GM18502 (cell line): ENCODE data around the gene MINAR1.
"Not testable (repeated sequence)": the region's sequence is repeated elsewhere in the genome, so short reads cannot be mapped to it uniquely, and the experiment has no call there.

Experiments used
- ATAC-seq: cut with Tn5 transposase; IDR thresholded peaks from one replicate; pipeline ENCODE4 v1.9.1; 2021; ENCODE audit warnings: mild to moderate bottlenecking; ENCODE audit not compliant: unreplicated experiment, poor library complexity

Gene MINAR1, protein sequence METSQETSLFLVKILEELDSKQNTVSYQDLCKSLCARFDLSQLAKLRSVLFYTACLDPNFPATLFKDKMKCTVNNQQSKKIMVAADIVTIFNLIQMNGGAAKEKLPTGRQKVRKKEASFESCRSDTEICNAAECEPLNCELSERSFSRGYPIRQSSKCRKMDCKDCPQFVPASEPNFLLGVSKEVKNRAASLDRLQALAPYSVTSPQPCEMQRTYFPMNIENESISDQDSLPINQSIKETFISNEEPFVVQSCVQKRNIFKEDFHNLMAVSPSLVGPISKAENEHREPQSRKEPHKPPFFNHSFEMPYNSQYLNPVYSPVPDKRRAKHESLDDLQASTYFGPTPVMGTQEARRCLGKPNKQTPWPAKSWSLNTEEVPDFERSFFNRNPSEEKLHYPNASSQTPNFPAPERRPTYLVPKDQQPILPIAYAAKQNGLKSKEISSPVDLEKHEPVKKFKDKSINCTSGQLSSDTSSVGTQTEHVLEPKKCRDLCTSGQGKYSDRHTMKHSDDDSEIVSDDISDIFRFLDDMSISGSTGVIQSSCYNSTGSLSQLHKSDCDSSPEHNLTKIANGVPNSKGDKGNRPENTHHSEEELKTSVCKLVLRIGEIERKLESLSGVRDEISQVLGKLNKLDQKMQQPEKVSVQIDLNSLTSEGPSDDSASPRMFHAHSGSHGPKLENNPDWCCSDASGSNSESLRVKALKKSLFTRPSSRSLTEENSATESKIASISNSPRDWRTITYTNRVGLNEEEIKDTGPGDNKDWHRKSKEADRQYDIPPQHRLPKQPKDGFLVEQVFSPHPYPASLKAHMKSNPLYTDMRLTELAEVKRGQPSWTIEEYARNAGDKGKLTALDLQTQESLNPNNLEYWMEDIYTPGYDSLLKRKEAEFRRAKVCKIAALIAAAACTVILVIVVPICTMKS

GRCh38 chr15:79431636-79432344 lies at the start of gene MINAR1:
MINAR1 (plus strand) TSS chr15:79432336; CDS start chr15:79456148, 23,812 bp downstream.
- ATAC-seq = no peak

GRCh38 chr15:79394231-79394630 lies 37.9 kb upstream of the MINAR1 start:
- no peak for ATAC-seq

DNA sequence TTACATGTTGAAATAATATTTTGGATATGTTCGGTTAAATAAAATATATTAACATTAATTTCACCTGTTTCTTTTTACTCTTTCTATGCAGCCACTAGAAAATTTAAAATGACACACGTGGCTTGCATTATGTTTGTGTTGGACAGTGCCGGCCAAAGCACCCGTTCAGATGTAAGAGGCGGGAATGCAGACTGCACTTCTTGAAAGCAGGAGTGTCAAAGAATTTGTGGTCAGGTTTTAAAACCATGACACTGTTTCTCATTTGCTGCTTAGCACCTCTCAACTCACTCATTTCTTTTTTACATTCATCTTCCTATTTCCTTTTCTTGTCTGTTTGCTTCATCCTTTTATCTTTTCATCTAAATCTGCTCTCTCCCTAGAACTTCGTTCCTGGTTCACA lies 35.3 kb upstream of the MINAR1 start:
- no peak for ATAC-seq

DNA sequence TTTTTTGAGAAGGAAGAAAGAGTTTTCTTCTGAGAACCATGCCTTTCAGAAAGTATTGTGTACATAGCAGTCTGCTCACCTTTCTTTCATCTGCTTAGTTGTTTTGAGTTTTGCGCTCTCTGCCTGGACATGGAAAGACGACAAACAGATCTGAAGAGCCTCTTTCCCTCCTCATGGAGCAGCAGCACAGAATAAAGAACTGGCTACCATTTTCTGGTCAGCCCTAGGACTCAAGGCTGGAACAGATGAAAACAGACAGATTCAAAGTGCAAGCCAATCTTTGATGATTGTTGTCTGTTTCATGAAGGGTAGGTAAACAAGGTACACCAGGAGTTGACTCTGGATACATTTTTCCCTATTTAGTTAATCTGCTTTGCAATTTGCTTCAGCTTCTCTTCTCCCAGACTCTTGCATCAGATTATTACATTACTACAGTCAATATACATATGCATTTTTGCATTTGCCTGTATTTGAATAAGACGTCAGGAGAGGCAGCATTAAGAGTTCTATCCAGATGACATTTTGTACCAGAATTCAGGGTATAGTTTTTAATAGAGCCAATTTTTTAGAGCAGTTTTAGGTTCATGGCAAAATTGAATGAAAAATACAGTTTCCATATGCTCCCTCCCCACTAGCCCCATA lies 34.7 kb upstream of the MINAR1 start:
- no peak for ATAC-seq

- ATAC-seq = no peak
These were observed 32.5 kb upstream of the MINAR1 start for GRCh38 chr15:79399606-79400005.

DNA sequence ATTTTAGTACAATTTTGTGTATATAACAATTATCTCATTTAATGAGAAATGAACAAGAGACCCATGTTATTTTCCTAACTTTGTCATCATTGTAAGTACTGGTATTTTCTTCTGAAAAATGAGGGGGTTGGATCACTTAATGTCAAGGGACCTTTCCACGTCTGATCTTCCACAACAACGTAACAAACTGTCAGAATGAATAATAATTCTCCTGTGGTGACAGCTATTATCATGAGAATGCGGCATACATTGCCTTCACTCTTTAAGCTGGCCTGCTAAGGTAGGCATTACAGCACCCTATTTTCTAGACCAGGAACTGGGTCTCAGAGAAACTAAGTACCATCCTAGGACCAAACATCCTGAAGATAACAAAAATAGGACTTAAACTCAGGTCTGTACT lies 31.5 kb upstream of the MINAR1 start:
- ATAC-seq = no peak

DNA sequence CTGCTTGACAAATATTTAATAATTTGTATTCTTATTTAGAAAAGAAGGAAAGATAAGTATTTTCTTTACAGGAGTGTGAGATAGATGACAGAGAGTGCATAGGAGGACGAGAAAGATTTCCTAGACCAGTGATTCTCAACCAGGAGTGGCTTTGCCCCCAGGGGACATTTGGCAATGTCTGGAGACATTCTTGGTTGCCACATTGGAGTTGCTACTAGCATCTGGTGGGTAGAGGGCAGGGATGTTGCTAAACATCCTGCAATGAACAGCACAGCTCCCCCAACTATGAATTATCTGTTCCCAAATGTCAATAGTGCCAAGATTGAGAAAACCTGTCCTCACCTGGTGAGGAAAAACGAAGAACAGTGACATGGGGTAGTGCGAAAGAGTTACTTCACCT lies 30.8 kb upstream of the MINAR1 start:
- ATAC-seq = no peak

DNA sequence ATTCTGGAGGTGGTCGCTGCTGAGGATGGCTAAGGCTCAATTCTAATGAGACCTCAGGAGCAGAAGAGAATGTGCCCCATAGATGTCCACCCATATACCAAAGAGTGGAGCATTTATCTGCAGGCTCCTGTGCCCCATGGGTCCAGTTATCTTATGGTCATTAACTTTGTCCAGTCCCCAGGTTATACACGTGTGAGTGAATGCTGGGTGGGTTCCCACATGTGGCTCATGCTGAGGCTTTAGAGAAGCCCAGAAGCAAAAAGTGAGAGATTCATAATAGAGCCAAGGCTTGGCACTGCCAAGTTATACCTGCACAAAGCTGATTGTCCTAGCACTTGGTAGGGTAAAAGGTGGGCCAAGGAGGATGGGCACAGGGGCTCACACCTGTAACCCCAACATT lies 30.0 kb upstream of the MINAR1 start:
- ATAC-seq = no peak

DNA sequence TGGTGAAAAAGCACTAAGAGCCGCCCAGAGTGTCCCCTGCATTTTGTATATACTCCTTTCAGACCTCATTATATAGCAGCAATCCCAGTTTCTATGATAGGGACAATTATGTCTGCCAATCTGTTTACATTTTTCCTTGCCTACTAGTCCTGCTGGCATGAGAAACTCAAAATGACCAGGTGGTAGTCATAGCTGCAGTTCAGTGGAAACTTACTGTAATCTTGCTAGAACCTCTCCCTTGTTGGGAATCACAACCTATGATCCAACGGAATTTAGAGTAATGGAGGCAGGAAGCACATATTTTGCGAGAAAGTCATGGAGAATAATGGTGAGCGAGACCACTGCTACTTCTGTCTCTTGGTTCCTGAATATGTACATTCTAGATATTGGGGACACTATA lies 28.6 kb upstream of the MINAR1 start:
- ATAC-seq = no peak

- ATAC-seq = no peak
These were observed 25.9 kb upstream of the MINAR1 start for GRCh38 chr15:79406210-79406609.

DNA sequence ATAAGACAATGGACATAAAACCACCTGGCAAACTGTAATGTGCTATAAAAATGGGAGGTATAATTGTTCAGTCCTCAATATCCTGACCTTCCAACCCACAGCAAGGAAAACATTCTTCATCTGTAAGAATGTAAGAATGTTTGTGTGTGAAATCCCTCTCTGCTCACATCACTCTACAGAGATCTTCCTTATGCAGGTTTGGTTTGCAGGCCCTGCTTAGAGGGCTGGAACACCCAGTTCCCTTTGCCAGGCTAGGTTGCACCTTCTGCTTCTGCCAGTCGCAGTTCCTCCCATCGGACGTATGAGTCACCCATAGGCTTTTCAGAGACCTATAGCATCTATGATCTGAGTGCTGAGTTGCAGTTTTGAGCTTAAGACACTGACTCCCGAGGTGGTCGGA lies 24.1 kb upstream of the MINAR1 start:
- ATAC-seq = no peak

DNA sequence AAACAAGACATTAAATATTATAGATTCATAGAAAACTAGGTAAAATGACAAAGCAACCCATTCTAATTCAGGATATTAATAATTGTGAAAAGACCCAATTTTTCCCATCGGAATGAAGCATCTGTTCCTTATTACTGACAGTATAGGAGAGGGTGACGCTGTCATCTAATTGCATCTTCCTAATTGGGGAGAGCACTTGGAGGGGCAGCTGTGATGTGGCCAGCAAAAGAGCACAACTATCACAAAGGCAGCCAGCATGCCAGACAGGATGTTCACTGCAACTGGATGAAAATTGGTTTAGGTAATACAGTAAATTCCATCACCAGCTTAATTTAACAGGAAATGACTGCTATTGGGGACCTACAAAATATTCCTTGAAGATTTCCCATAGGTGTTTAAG lies 21.9 kb upstream of the MINAR1 start:
- ATAC-seq = no peak

DNA sequence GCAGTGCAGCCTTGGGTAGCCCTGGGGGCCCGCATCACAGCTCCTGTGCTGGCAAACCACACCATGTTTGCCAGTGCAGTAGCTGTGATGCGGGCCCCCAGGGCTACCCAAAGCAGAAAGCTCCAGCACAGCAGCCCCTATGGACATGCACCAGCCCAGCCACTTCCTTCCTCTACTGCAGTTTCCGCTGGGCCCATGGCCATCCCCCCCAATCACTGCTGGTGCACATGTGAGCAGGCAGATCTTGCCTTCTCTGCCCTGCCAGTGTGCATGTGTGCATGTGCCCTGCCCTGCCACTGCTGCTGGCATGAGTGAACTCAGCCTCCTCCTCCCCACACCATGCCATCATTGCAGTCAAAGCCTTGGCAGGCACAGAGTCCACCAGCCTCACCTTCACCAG lies 20.1 kb upstream of the MINAR1 start:
- no peak for ATAC-seq

DNA sequence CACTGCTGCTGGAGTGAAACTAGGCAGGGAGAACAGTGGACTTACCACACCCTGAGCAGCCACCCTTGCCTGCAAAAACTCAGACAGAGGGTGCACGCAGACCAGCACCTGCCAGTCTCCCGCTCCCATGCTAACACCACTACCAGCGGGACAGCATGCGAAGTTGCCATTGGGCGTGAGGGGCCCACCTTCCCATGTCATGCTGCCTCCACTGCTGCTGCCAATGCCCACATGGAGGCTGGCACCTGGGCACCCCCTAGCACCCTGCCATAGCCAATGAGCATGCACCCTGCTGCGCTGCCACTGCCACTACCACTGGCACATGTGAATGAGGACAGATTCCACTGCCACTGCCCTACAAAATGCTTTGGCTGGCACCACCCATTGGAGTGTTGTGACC lies 19.7 kb upstream of the MINAR1 start:
- ATAC-seq = no peak

DNA sequence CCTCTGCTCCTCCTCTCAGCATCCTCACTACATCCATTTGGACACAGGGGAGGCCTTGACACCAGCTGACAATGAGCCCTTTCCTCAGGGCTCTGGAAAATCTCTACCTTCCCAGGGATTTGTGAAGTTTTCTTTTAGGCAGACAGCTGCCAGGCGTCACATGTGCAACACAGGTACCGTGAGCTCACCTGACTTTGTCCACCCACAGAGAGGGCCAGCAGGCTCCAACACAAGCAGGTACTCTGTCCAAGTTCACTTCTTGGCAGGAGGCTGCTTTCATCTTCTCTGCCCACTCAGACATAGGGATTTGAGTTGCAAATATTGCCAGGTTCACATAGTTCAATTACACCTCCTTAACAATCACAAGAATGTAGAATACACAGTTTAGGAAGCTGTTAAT lies 15.3 kb upstream of the MINAR1 start:
- no peak for ATAC-seq

DNA sequence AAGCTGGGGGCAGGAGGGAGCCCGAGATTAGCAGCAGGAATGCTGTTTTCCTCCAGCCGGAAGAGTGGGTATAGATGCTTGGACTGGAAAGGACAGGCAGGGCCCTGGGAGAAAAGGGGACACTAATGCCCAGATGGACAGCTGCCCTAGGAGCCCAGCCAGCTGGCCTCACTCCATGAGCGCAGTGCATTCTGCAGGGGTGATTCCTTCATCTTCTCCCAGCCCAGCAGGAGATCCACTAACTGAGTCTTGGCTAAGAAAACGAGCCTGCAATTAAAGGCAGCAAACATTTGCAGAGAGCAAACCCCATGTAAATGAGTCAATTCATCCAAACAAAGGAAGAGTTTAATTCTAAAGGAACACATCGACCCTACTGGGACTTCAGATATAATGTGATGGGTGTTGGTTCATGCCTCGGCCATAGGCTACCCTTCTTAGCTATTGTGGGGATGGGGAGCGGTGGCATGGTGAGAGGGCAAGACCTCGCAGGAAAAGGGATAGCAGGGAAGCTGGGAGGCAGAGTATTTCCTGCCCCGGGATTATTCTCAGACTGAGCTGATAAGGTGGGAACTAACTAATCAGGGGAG lies 13.3 kb upstream of the MINAR1 start:
- no peak for ATAC-seq

GRCh38 chr15:79425591-79426295 lies 6.4 kb upstream of the MINAR1 start:
- no peak for ATAC-seq

- not testable (repeated sequence) for ATAC-seq
These were observed 5.2 kb upstream of the MINAR1 start for GRCh38 chr15:79426899-79427298.
